Fibroblast of the aortic adventitia (primary cell): ENCODE measurements around the gene PPP2R5B. TPM values are rescaled to one million over a fixed set of nuclear protein-coding genes. Genes with fewer than 3 reads are reported as not detected.

ENCODE experiments used
- DNase-seq: peaks from one replicate; pipeline ENCODE4 v3.0.0-alpha.2; 2010; ENCODE audit warnings: low read depth
- H3K4me3 ChIP-seq: 2 replicates; pipeline ENCODE4 v1.5.1; 2011; ENCODE audit warnings: low read depth, mild to moderate bottlenecking, control low read depth, low read length, moderate library complexity
- total RNA-seq: library from RNA; depleted of rRNA; stranded (reverse); fragments of >200 nt; gene quantifications from 2 replicates; pipeline ENCODE4 v1.2.3, GENCODE V29; 2012; ENCODE audit warnings: low replicate concordance
- TF ChIP-seq, protein P1 (sequence below): IDR thresholded peaks from 2 replicates; pipeline ENCODE4 v1.5.1; 2011; ENCODE audit warnings: mild to moderate bottlenecking, low read length, control low read depth, inconsistent platforms; ENCODE audit not compliant: insufficient read depth

PPP2R5B gene
- total RNA-seq, 1 donor, result 7.9 TPM

GRCh38 chr11:64898541-64898940 lies 25.9 kb upstream of the PPP2R5B start:
- TF ChIP-seq, protein P1, sequence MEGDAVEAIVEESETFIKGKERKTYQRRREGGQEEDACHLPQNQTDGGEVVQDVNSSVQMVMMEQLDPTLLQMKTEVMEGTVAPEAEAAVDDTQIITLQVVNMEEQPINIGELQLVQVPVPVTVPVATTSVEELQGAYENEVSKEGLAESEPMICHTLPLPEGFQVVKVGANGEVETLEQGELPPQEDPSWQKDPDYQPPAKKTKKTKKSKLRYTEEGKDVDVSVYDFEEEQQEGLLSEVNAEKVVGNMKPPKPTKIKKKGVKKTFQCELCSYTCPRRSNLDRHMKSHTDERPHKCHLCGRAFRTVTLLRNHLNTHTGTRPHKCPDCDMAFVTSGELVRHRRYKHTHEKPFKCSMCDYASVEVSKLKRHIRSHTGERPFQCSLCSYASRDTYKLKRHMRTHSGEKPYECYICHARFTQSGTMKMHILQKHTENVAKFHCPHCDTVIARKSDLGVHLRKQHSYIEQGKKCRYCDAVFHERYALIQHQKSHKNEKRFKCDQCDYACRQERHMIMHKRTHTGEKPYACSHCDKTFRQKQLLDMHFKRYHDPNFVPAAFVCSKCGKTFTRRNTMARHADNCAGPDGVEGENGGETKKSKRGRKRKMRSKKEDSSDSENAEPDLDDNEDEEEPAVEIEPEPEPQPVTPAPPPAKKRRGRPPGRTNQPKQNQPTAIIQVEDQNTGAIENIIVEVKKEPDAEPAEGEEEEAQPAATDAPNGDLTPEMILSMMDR, result no peak
- DNase-seq, result no peak
- no peak overlapping the region for H3K4me3 ChIP-seq

- DNase-seq, result no peak
- TF ChIP-seq, protein P1, result no peak
- no peak overlapping the region for H3K4me3 ChIP-seq
These were observed 24.2 kb upstream of the PPP2R5B start for GRCh38 chr11:64900263-64900678.

GRCh38 chr11:64900774-64901173 lies 23.7 kb upstream of the PPP2R5B start:
- TF ChIP-seq, protein P1, result no peak
- no peak overlapping the region for H3K4me3 ChIP-seq

GRCh38 chr11:64902102-64902900 lies 22.2 kb upstream of the PPP2R5B start:
- no peak for DNase-seq
- no peak overlapping the region for H3K4me3 ChIP-seq
- TF ChIP-seq, protein P1, result no peak

More at GRCh38 chr11:64900774-64901173, 23.7 kb upstream of the PPP2R5B start:
- DNase-seq, result no peak

DNA sequence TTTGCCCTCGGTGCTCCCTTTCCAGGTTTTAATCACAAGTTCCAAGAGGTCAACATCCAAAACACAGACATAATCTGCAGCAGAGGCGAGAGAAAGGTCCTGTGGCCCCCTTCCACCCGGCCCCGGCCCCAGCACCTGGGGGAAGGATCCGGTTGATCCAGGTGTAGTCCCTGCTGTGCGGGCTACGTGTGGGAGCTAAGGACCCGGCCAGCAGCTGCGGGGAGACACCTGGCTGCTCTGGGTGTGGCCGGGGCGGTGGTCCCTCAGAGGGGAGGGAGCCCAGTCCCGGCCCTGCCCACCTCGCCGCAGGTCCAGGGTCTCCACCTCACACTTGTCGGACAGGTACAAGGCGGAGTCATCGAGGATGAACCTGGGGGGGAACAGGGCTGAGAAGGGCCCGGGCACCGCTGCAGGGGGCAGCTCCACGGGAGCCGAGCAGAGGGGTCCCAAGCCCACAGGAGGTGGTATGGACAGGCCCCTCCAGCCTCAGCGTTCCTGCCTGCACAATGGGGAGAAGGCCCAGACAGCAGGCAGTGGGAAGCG lies 21.1 kb upstream of the PPP2R5B start:
- TF ChIP-seq, protein P1, result no peak
- DNase-seq, result no peak
- no peak overlapping the region for H3K4me3 ChIP-seq

GRCh38 chr11:64905516-64906313 lies 18.8 kb upstream of the PPP2R5B start:
- no peak overlapping the region for H3K4me3 ChIP-seq

More at GRCh38 chr11:64905516-64906313, 18.8 kb upstream of the PPP2R5B start:
- TF ChIP-seq, protein P1, result no peak
- DNase-seq, result no peak
